HL-60/S4 treated with retinoic acid at 250 ng/mL for 4 days and 3 days (cell line): Measurements from ENCODE around the gene ZNF582.

Source experiments
- in situ Hi-C: fragments of 300-500 bp; cut with MboI; formaldehyde crosslinking; loops from 2 replicates; pipeline ENCODE4 v1.7.0; 2022; ENCODE audit warnings: low sequenced_read_pairs

Gene ZNF582

GRCh38 chr19:56393119-56394012 lies at the start of gene ZNF582:
ZNF582 (minus strand) TSS chr19:56393534; CDS start chr19:56391752, 1,782 bp downstream.
- in situ Hi-C loops = no loop called here

- in situ Hi-C loops = no loop called here
These were observed 48.0 kb upstream of the ZNF582 start for GRCh38 chr19:56441206-56441792.

- in situ Hi-C loops = no loop called here
These were observed 30.6 kb upstream of the ZNF582 start for GRCh38 chr19:56423985-56424353.

GRCh38 chr19:56423276-56423984 lies 30.1 kb upstream of the ZNF582 start:
- in situ Hi-C loops = no loop called here

GRCh38 chr19:56405062-56405461 lies 11.7 kb upstream of the ZNF582 start:
- in situ Hi-C loops = no loop called here

- in situ Hi-C loops = no loop called here
These were observed 11.3 kb upstream of the ZNF582 start for GRCh38 chr19:56404705-56405056.

GRCh38 chr19:56403764-56404704 lies 10.7 kb upstream of the ZNF582 start, which contains the start of gene ZNF583:
ZNF583 (plus strand) TSS chr19:56404332; CDS start chr19:56407115, 2,783 bp downstream.
- in situ Hi-C loops = no loop called here

GRCh38 chr19:56403261-56403660 lies 9.9 kb upstream of the ZNF582 start:
- in situ Hi-C loops = no loop called here

- in situ Hi-C loops = no loop called here
These were observed 7.2 kb upstream of the ZNF582 start for GRCh38 chr19:56400485-56400884.

- in situ Hi-C loops = no loop called here
These were observed 5.5 kb upstream of the ZNF582 start for GRCh38 chr19:56398809-56399208.

- in situ Hi-C loops = no loop called here
These were observed 9.3 kb downstream of the ZNF582 start for GRCh38 chr19:56383826-56384605.

- in situ Hi-C loops = no loop called here
These were observed 16.0 kb downstream of the ZNF582 start for GRCh38 chr19:56377105-56377924.

GRCh38 chr19:56372281-56372680 lies 21.1 kb downstream of the ZNF582 start:
- in situ Hi-C loops = no loop called here

- in situ Hi-C loops = no loop called here
These were observed 23.3 kb downstream of the ZNF582 start for GRCh38 chr19:56369886-56370676.

GRCh38 chr19:56367829-56368711 lies 25.3 kb downstream of the ZNF582 start:
- in situ Hi-C loops = no loop called here

GRCh38 chr19:56360841-56361240 lies 32.5 kb downstream of the ZNF582 start:
- in situ Hi-C loops = no loop called here

GRCh38 chr19:56356944-56357343 lies 36.4 kb downstream of the ZNF582 start:
- in situ Hi-C loops = no loop called here
